Activated T-cell treated with anti-CD3 and anti-CD28 coated beads, Interleukin-2, amount 50 U/mL, for 72 hours (primary cell): Measurements from ENCODE around the gene CLCN7. TPM values are rescaled to one million over a fixed set of nuclear protein-coding genes. Genes with fewer than 3 reads are reported as not detected.
"Not testable (repeated sequence)": the region's sequence is repeated elsewhere in the genome, so short reads cannot be mapped to it uniquely, and the experiment has no call there.

Experiments
- ATAC-seq, 2 donors: fragments of 150-1000 bp; cut with Tn5 transposase; replicated peaks in 1 of 2; 2 replicates each; pipeline ENCODE4 v1.10.0; 2021; ENCODE audit warnings: moderate library complexity in 2 of 2, mild to moderate bottlenecking in 1 of 2
- DNase-seq, 2 donors: peaks; one replicate each; pipeline ENCODE4 v3.0.0; 2021 to 2022; ENCODE audit warnings: mixed read lengths in 1 of 2
- H3K27ac Mint-ChIP-seq: one replicate; pipeline ENCODE4 v1.8.0; 2022; ENCODE audit warnings: mild to moderate bottlenecking, moderate library complexity, mixed read lengths
- H3K27me3 Mint-ChIP-seq: one replicate; pipeline ENCODE4 v1.8.0; 2022; ENCODE audit warnings: low read depth, mixed read lengths
- H3K36me3 Mint-ChIP-seq, 2 donors: one replicate each; pipeline ENCODE4 v1.8.0; 2022; ENCODE audit warnings: mixed read lengths in 2 of 2, mild to moderate bottlenecking in 1 of 2; ENCODE audit not compliant: insufficient read depth in 2 of 2
- H3K4me1 Mint-ChIP-seq: one replicate; pipeline ENCODE4 v1.8.0; 2022; ENCODE audit warnings: low read depth, mixed read lengths
- H3K4me3 Mint-ChIP-seq, 2 donors: one replicate each; pipeline ENCODE4 v1.8.0; 2022; ENCODE audit warnings: mild to moderate bottlenecking in 2 of 2, mixed read lengths in 2 of 2, moderate library complexity in 2 of 2
- H3K9me3 Mint-ChIP-seq, 2 donors: one replicate each; pipeline ENCODE4 v1.8.0; 2022; ENCODE audit warnings: mixed read lengths in 2 of 2
- total RNA-seq, 2 donors: library from RNA; stranded (reverse); gene quantifications; one replicate each; pipeline ENCODE4 v1.2.3, GENCODE V29; 2022

The CLCN7 gene
- total RNA-seq, 2 donors from 2014 or later = 53.7 to 55.1 TPM

DNA sequence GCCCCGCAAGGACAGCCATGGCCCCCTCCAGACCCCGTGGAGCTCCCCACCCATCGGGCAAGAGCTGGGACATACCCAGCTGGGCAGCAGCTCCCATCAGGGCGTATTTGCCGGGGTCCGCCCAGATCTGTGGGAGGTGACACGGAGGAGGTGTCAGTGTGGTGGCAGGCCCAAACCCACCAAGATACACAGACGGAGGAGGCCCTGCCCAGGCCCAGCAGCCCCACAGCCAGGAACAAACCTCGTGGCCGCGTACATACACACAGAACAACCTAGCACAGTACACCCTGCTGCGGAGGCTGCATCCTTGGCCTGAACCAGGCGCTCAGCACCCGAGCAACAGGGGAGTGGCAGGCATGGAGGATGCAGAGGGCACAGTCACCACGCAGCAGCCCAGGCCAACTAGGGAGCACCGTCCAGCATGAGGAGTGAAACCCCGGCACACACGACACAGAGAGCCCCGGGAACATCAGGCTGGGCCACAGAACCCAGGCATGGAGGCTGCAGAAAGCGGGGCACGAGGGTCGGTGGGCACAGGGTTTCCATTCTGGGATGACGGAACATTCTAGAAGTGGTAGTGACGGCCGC lies 25.5 kb downstream of the CLCN7 start:
- Mint-ChIP-seq H3K4me1 (no peaks in the 10 kb centered on the region), H3K36me3 (no peaks in the 10 kb centered on the region), H3K27me3 (no peaks in the 10 kb centered on the region), H3K4me3 (no peak overlapping the region), H3K27ac (no peak overlapping the region), H3K9me3 (no peaks in the 10 kb centered on the region)
- DNase-seq (no peak), ATAC-seq (no peak)

DNA sequence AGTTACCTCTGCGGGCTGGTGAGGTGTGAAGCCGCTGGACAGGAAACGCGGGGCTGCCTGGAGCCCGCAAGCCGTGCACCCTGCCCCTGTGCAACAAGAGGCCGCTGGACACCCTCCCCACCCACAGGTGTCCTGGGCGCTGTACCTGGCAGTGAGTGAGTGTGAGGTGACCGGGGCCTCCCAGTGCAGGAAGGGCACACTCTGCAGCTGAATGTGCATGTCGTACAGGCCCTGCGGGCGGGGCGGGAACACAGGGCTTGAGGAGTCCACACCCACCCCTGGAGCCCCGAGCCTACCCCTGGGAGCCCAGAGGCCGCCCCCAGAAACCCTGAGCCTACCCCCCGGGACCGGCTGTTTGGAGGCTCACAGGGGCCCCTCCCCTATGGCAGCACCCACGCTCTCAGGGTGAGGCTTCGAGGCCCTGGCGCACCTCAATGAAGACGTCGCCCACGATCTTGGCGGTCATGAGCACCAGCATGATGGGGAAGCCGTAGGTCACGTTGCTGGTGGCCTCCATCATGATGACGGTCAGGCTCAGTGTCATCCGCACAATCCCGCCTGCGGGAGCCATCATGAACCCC lies 26.2 kb downstream of the CLCN7 start:
- Mint-ChIP-seq H3K27ac (no peak overlapping the region), H3K9me3 (no peaks in the 10 kb centered on the region), H3K4me3 (no peak overlapping the region)

DNA sequence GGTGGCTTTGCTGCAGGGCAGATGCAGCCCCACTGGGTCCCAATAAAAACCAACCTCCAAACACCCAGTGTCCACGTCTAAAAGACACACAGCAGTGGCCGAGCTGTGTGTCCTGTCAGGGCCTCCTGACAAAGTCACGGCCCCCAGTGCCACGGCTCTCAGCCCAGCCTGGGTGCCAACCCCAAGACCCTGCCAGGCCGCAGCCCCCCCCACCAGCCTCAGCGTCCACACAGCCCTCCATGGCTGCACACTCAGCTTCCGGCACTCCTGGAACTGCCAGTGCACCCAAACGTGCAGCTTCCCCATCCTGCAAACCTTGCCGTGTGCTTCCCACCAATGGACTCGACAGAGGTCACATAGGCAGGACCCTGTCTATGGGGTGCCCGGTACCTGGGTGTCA lies 26.9 kb downstream of the CLCN7 start:
- H3K9me3 Mint-ChIP-seq = no peaks in the 10 kb centered on the region
- H3K4me3 Mint-ChIP-seq = no peak overlapping the region
- no peaks in the 10 kb centered on the region for H3K4me1 Mint-ChIP-seq
- H3K27me3 Mint-ChIP-seq = no peaks in the 10 kb centered on the region
- H3K36me3 Mint-ChIP-seq = no peaks in the 10 kb centered on the region
- no peak overlapping the region for H3K27ac Mint-ChIP-seq
- ATAC-seq (no peak), DNase-seq (no peak)

More for the DNA sequence above, 26.2 kb downstream of the CLCN7 start:
- no peaks in the 10 kb centered on the region for H3K27me3 Mint-ChIP-seq
- H3K36me3 Mint-ChIP-seq = no peaks in the 10 kb centered on the region
- DNase-seq = no peak
- no peak for ATAC-seq
- H3K4me1 Mint-ChIP-seq = no peaks in the 10 kb centered on the region

DNA sequence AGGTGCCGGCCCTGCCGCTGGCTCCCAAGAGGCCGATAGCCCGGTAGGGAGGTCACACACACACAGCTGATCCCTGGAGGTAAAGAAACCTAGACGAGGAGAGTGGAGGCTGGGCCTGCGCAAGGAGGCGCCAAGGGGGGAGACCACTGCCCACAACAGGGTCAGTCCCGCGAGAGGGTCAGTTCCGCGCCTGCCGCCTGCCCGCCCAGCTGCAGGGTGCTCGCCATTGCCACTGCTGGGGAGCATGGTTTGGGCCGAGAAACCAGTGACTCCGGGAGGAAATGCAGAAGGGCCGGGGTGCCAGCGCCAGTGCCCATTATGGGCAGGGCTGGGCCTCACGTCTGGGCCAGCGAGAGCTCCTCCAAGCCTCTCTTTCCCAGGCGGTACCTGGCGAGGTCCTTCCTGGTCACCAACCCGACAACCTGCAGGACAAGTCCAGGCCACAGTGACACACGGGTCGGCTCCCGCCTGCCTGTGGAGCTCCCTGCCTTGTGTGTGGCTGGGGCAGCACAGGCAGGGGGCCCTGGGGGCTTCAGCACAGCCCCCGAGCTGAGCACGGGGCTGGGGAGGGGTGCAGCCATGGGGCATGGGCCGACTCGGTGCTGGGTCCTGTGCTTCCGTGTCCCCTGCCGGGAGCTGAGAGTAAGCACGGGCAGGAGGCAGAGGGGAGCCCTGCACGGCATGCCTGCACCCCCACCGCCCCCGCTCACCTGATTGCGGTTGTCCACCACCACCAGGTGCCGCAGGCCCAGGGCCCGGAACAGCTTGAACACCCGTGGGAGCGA lies 28.3 kb downstream of the CLCN7 start:
- no peak overlapping the region for H3K4me3 Mint-ChIP-seq
- H3K4me1 Mint-ChIP-seq = no peaks in the 10 kb centered on the region
- no peaks in the 10 kb centered on the region for H3K36me3 Mint-ChIP-seq
- ATAC-seq (no peak), DNase-seq (no peak)
- no peak overlapping the region for H3K27ac Mint-ChIP-seq
- no peaks in the 10 kb centered on the region for H3K9me3 Mint-ChIP-seq
- no peaks in the 10 kb centered on the region for H3K27me3 Mint-ChIP-seq

- Mint-ChIP-seq H3K27me3 (no peaks in the 10 kb centered on the region), H3K4me1 (no peaks in the 10 kb centered on the region), H3K4me3 (no peak overlapping the region), H3K27ac (no peak overlapping the region), H3K36me3 (no peaks in the 10 kb centered on the region), H3K9me3 (no peaks in the 10 kb centered on the region)
- ATAC-seq = no peak
- no peak for DNase-seq
Measured at GRCh38 chr16:1445518-1446203, 29.2 kb downstream of the CLCN7 start.

- Mint-ChIP-seq H3K9me3 (no peaks in the 10 kb centered on the region), H3K4me1 (no peaks in the 10 kb centered on the region), H3K27me3 (no peaks in the 10 kb centered on the region), H3K36me3 (no peaks in the 10 kb centered on the region), H3K27ac (no peak overlapping the region), H3K4me3 (no peak overlapping the region)
- DNase-seq = no peak
- ATAC-seq = no peak
Measured at GRCh38 chr16:1444730-1445517, 29.9 kb downstream of the CLCN7 start.

- no peaks in the 10 kb centered on the region for H3K9me3 Mint-ChIP-seq
- no peaks in the 10 kb centered on the region for H3K4me1 Mint-ChIP-seq
- DNase-seq (no peak), ATAC-seq (no peak)
- H3K4me3 Mint-ChIP-seq = no peak within 1 kb of the TSS
- no peaks in the 10 kb centered on the region for H3K27me3 Mint-ChIP-seq
- no peaks in the 10 kb centered on the region for H3K36me3 Mint-ChIP-seq
- H3K27ac Mint-ChIP-seq = no peak within 1 kb of the TSS
Measured at GRCh38 chr16:1443980-1444729, 30.7 kb downstream of the CLCN7 start, which contains the start of gene CCDC154. Gene CCDC154 (minus strand): TSS chr16:1444556. CDS start chr16:1444322, 234 bp downstream.

GRCh38 chr16:1443403-1443973 lies 31.3 kb downstream of the CLCN7 start:
- no peak overlapping the region for H3K27ac Mint-ChIP-seq

DNA sequence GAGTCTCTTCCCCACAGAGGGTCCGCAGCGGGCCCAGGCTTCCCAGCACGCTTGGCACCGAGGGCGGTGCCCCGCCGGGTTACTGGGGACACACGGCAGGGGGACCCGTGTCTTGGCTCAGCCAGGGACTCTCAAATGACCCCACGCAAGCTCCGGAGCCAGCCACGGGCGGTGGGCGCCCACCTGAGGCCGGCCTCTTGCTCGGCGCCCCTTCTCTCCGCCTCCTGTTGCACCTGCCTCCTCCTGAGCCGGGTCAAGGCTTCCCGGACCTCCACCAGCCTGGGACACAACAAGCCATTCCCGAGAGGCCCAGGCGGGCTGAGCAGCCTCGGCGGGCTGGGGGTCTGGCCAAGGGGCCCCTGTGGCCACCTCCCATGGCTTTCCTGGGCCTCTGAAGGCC lies 32.1 kb downstream of the CLCN7 start:
- Mint-ChIP-seq H3K27ac (no peak overlapping the region), H3K9me3 (no peaks in the 10 kb centered on the region)
- no peak for ATAC-seq

More at GRCh38 chr16:1443403-1443973, 31.3 kb downstream of the CLCN7 start:
- Mint-ChIP-seq H3K4me3 (no peak overlapping the region), H3K36me3 (no peaks in the 10 kb centered on the region), H3K9me3 (no peaks in the 10 kb centered on the region), H3K27me3 (no peaks in the 10 kb centered on the region), H3K4me1 (no peaks in the 10 kb centered on the region)
- no peak for ATAC-seq
- no peak for DNase-seq

DNA sequence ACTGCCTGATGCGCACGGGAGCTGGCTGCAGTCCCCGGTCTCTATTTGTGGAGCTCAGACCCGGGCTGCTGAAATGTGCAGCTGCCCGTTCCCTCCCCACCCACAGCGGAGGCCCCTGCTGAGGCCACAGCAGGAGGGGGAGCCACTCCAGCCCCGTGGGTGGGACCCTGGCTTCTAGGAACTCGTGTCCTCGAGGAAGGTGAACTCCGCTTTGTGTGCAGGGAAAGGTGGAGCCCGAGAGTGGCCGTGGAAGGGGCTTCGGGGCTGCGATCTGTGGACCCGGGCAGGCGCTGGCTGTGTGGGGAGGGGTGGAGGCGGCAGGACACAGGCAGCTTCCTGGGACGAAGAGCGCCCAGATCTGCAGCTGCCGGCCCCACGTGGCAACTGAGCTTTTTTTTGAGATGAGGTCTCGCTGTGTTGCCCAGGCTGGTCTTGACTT lies 33.4 kb downstream of the CLCN7 start:
- no peaks in the 10 kb centered on the region for H3K9me3 Mint-ChIP-seq
- no peak for DNase-seq
- H3K4me3 Mint-ChIP-seq = no peak overlapping the region
- no peaks in the 10 kb centered on the region for H3K27me3 Mint-ChIP-seq
- H3K4me1 Mint-ChIP-seq = no peaks in the 10 kb centered on the region
- no peaks in the 10 kb centered on the region for H3K36me3 Mint-ChIP-seq
- no peak overlapping the region for H3K27ac Mint-ChIP-seq
- ATAC-seq = no peak

More for the DNA sequence above, 32.1 kb downstream of the CLCN7 start:
- Mint-ChIP-seq H3K36me3 (no peaks in the 10 kb centered on the region), H3K27me3 (no peaks in the 10 kb centered on the region), H3K4me3 (no peak overlapping the region), H3K4me1 (no peaks in the 10 kb centered on the region)
- DNase-seq = no peak

- ATAC-seq, H3K4me3 Mint-ChIP-seq, H3K4me1 Mint-ChIP-seq, H3K27ac Mint-ChIP-seq, H3K36me3 Mint-ChIP-seq, DNase-seq, H3K9me3 Mint-ChIP-seq, H3K27me3 Mint-ChIP-seq: not testable (repeated sequence)
Measured at GRCh38 chr16:1439699-1440074, 35.1 kb downstream of the CLCN7 start.
